GM12801 (cell line): ENCODE data around the gene NCAPD2.

Source experiments
- TF ChIP-seq, protein P1 (sequence below): IDR thresholded peaks from one replicate; pipeline ENCODE4 v1.5.1; 2011; ENCODE audit warnings: control low read depth; ENCODE audit not compliant: insufficient read length; ENCODE audit errors: extremely low read depth

Gene NCAPD2

DNA sequence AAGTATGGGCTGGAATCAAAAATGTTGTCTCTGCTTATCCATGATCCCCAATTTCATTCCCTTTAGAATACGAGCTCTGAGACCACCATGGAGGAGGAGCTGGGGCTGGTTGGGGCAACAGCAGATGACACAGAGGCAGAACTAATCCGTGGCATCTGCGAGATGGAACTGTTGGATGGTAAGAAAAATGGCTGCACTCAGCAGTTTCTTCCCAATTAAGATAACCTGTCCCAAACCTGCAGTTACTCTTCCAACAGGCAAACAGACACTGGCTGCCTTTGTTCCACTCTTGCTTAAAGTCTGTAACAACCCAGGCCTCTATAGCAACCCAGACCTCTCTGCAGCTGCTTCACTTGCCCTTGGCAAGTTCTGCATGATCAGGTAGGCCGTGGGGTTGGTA is 33.8 kb downstream of the NCAPD2 start:
- TF ChIP-seq, protein P1, sequence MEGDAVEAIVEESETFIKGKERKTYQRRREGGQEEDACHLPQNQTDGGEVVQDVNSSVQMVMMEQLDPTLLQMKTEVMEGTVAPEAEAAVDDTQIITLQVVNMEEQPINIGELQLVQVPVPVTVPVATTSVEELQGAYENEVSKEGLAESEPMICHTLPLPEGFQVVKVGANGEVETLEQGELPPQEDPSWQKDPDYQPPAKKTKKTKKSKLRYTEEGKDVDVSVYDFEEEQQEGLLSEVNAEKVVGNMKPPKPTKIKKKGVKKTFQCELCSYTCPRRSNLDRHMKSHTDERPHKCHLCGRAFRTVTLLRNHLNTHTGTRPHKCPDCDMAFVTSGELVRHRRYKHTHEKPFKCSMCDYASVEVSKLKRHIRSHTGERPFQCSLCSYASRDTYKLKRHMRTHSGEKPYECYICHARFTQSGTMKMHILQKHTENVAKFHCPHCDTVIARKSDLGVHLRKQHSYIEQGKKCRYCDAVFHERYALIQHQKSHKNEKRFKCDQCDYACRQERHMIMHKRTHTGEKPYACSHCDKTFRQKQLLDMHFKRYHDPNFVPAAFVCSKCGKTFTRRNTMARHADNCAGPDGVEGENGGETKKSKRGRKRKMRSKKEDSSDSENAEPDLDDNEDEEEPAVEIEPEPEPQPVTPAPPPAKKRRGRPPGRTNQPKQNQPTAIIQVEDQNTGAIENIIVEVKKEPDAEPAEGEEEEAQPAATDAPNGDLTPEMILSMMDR: no peak

DNA sequence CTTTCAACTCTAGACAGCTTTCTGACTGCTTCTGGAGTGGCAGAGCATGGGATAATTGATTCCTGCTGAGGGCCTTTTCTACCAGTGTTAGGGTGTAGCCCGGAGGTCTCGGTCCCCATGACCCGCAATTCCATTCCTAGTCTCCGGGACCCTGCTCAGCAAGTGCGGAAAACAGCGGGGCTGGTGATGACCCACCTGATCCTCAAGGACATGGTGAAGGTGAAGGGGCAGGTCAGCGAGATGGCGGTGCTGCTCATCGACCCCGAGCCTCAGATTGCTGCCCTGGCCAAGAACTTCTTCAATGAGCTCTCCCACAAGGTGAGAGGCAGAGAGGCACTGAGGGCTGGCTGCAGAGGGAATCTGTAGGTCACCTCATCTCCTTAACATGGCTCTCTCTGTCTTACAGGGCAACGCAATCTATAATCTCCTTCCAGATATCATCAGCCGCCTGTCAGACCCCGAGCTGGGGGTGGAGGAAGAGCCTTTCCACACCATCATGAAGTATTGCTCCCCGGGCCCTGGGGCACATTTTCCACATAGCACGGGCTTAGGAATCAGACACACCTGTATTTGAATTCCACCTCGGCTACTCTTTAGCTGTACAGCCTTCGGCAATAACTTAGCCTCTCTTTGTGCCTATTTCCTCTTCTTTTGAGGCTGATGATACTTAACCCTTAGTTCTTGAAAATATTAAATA is 34.8 kb downstream of the NCAPD2 start:
- TF ChIP-seq, protein P1: no peak

DNA sequence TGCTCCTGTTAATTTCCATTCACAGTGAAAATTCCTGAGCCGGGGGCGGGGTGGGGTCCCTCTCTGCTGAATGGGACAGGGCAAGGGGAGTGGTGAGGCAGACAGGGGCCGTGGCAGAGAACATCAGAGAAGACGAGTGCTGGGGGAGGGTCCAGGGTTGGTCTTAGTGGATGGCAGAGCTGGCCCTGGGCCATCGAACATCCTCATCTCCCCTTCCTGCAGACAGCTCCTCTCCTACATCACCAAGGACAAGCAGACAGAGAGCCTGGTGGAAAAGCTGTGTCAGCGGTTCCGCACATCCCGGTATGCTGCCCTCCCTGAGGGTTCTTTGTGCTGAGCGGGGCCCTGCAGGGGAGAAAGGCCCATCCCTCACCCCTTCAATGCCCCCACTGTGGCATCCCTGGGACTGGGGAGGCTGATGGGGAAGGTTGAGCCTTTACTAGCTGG is 35.4 kb downstream of the NCAPD2 start:
- TF ChIP-seq, protein P1: no peak

DNA sequence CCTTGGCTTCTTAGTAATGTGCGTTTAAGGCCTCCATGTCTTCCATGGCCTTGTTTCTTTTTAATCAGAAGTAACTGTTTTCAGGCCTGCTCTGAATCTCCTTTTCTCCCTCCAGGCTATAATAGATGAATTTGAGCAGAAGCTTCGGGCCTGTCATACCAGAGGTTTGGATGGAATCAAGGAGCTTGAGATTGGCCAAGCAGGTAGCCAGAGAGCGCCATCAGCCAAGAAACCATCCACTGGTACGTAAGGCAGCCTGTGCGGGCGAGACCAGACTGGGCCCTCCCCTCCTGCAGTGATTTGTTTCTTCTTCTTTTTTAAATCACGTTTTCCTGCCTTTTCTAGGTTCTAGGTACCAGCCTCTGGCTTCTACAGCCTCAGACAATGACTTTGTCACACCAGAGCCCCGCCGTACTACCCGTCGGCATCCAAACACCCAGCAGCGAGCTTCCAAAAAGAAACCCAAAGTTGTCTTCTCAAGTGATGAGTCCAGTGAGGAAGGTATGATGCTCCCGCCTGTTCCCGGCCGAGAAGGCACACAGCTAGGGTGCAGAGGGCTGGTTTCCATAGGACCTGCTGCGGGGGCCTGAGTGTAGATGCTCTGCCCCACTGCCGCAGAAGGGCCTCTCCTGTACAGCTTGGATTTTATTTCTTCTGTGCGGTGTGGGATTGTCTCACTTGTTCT is 36.8 kb downstream of the NCAPD2 start:
- TF ChIP-seq, protein P1: no peak

DNA sequence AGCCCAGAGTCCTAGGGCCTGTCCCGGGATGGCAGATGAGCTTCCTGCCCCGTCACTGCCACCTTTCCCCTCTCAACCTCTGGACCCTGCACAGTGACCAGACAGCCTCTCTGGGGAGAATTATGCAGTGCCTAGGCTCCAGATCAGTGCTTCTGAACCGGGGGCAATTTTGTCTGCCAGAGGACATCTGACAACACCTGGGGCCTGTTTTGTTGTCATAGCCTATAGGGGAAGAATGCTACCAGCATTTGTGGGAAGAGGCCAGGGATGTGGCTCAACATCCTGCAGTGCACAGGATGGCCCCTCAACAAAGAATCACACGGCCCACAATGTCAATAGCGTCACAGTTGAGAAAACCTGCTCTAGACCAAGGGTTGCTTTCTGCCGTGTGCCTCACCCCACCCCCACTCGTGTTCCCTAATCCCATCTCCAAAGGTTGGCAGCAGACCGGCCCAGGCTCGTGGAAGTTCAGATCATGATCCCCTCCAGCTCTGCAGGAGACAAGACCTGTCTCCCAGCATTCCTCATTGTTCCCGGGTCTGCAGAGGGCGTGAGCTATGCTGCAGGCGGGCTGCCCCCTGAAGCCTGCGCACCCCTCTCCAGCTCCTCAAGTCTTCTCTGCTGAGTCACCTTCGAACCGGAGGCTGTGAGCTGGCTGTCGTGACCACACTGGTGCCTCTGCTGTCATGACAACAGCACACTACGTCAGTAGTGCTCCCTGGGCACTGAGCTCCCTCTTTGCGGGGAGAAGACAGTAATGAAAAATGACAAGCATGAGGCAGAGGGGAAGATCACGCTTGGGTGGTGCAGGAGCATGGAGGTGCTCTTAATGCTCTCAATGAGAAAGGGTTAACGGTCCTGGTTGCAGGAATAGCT is 38.4 kb downstream of the NCAPD2 start:
- TF ChIP-seq, protein P1: no peak

DNA sequence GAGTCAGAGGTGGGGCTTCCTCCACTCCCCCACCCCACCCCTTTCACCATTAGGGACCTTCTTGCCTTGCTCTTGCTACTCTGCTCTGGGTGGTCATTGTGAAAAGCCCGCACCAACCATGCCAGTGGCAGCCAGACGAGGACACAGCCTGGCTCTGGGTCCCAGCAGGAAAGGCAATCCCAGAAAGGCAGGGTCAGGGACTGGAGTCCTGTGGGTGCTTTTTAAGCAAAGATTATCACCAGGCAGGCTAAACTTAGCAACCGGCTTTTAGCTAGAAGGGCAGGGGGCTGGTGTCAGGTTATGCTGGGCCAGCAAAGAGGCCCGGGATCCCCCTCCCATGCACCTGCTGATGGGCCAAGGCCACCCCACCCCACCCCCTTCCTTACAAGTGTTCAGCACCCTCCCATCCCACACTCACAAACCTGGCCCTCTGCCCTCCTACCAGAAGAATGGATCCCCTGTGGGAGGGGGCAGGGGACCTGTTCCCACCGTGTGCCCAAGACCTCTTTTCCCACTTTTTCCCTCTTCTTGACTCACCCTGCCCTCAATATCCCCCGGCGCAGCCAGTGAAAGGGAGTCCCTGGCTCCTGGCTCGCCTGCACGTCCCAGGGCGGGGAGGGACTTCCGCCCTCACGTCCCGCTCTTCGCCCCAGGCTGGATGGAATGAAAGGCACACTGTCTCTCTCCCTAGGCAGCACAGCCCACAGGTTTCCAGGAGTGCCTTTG is 39.2 kb downstream of the NCAPD2 start:
- TF ChIP-seq, protein P1: no peak

DNA sequence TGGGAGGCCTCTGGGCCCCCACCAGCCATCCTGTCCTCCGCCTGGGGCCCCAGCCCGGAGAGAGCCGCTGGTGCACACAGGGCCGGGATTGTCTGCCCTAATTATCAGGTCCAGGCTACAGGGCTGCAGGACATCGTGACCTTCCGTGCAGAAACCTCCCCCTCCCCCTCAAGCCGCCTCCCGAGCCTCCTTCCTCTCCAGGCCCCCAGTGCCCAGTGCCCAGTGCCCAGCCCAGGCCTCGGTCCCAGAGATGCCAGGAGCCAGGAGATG is 39.7 kb downstream of the NCAPD2 start:
- TF ChIP-seq, protein P1: no peak
